GM23248 (cell line): ENCODE measurements around the gene SEC22C.

ENCODE experiments used
- EZH2 ChIP-seq: fragments of 200-600 bp; sonication (generic); IDR thresholded peaks from 2 replicates; pipeline ENCODE4 v1.6.1; 2018; ENCODE audit warnings: antibody characterized with exemption, mild to moderate bottlenecking; ENCODE audit not compliant: insufficient read depth, poor library complexity, severe bottlenecking
- EZH2phosphoT487 ChIP-seq: fragments of 200-600 bp; sonication (generic); IDR thresholded peaks from 2 replicates; pipeline ENCODE4 v1.6.1; 2018; ENCODE audit warnings: antibody characterized with exemption, moderate library complexity, mild to moderate bottlenecking, low read depth; ENCODE audit not compliant: insufficient read depth

DNA sequence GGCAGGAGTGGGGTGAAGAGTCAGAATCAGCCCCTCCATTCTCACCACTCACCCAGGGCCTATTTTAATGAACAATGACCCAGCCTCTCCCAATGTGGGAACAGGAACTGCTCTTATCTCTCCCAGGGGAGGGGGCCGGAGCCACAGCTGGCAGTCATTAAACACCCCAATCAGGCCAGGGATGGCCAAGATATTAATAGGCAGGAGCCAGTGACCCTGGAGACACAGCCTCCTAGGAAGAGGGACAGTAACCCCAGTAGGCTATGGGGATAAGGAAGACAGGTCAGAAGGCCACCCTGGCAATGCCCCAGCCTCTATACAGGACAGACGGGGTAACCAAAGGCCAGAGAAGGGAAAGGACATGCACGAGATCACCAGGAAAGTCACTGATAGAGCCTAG is 40.7 kb downstream of the SEC22C start:
- TF ChIP-seq EZH2phosphoT487: no peak
- TF ChIP-seq EZH2: no peak
